Neuronal stem cell (in vitro differentiated cells): ENCODE measurements around the gene HNRNPU.

Experiments used
- DNase-seq: peaks from one replicate; pipeline ENCODE4 v3.0.0-alpha.2; 2013; ENCODE audit warnings: low spot score
- H2AFZ ChIP-seq: one replicate; pipeline ENCODE4 v1.6.1; 2013; ENCODE audit warnings: mild to moderate bottlenecking, low read length, inconsistent platforms
- H2AK5ac ChIP-seq: 2 replicates; pipeline ENCODE4 v1.6.1; 2013; ENCODE audit warnings: low read depth, mild to moderate bottlenecking, inconsistent platforms, low read length, moderate library complexity, mixed read lengths
- H2BK120ac ChIP-seq: 2 replicates; pipeline ENCODE4 v1.6.1; 2013; ENCODE audit warnings: low read depth, mild to moderate bottlenecking, inconsistent platforms, low read length, moderate library complexity, mixed read lengths
- H2BK12ac ChIP-seq: one replicate; pipeline ENCODE4 v1.6.1; 2013; ENCODE audit warnings: low read length, inconsistent platforms
- H2BK15ac ChIP-seq: 2 replicates; pipeline ENCODE4 v1.6.1; 2013; ENCODE audit warnings: mild to moderate bottlenecking, low read length, inconsistent platforms, mixed read lengths
- H2BK5ac ChIP-seq: one replicate; pipeline ENCODE4 v1.6.1; 2013; ENCODE audit warnings: inconsistent platforms, mild to moderate bottlenecking, low read length, moderate library complexity
- H3K14ac ChIP-seq: one replicate; pipeline ENCODE4 v1.6.1; 2013; ENCODE audit warnings: low read length, inconsistent platforms
- H3K18ac ChIP-seq: 2 replicates; pipeline ENCODE4 v1.6.1; 2013; ENCODE audit warnings: low read length, inconsistent platforms
- H3K23ac ChIP-seq: 2 replicates; pipeline ENCODE4 v1.6.1; 2013; ENCODE audit warnings: low read depth, mild to moderate bottlenecking, mixed read lengths, low read length, inconsistent platforms; ENCODE audit not compliant: poor library complexity
- H3K27ac ChIP-seq: replicated peaks from 3 replicates; pipeline ENCODE4 v1.5.1; 2013; ENCODE audit warnings: low read length, inconsistent platforms
- H3K27me3 ChIP-seq, 3 experiments: 2 replicates each; pipeline ENCODE4 v1.6.1; 2013; ENCODE audit warnings: low read length in 3 of 3, mild to moderate bottlenecking in 2 of 3, inconsistent platforms in 1 of 3, low read depth in 1 of 3, mixed read lengths in 1 of 3, moderate library complexity in 1 of 3; ENCODE audit not compliant: control insufficient read depth in 3 of 3, insufficient read depth in 3 of 3
- H3K36me3 ChIP-seq, 2 donors: replicated peaks in 1 of 2; 2 replicates each; pipeline ENCODE4 v1.6.1; 2013; ENCODE audit warnings: low read length in 2 of 2; ENCODE audit not compliant: control insufficient read depth in 2 of 2, insufficient read depth in 2 of 2
- H3K4ac ChIP-seq: 2 replicates; pipeline ENCODE4 v1.6.1; 2013; ENCODE audit warnings: inconsistent platforms, mild to moderate bottlenecking, low read length, moderate library complexity
- H3K4me1 ChIP-seq, 2 donors: 1 replicate in 1 of 2; 2 replicates in 1 of 2; pipeline ENCODE4 v1.6.1; 2013; ENCODE audit warnings: low read length in 2 of 2, low read depth in 1 of 2; ENCODE audit not compliant: control insufficient read depth in 2 of 2, insufficient read depth in 1 of 2
- H3K4me2 ChIP-seq: one replicate; pipeline ENCODE4 v1.6.1; 2013; ENCODE audit warnings: mild to moderate bottlenecking, low read length, inconsistent platforms; ENCODE audit not compliant: insufficient read depth, poor library complexity, severe bottlenecking
- H3K4me3 ChIP-seq, 2 donors: 2 replicates each; pipeline ENCODE4 v1.5.1; 2013; ENCODE audit warnings: low read length in 2 of 2, mild to moderate bottlenecking in 2 of 2, inconsistent platforms in 1 of 2, moderate library complexity in 1 of 2
- H3K79me1 ChIP-seq: one replicate; pipeline ENCODE4 v1.6.1; 2013; ENCODE audit warnings: low read depth, mild to moderate bottlenecking, inconsistent platforms, low read length, moderate library complexity
- H3K9ac ChIP-seq: one replicate; pipeline ENCODE4 v1.6.1; 2013; ENCODE audit warnings: mild to moderate bottlenecking, low read depth, low read length, inconsistent platforms; ENCODE audit not compliant: poor library complexity
- H3K9me3 ChIP-seq, 2 donors: replicated peaks in 1 of 2; 2 replicates each; pipeline versions ENCODE3 to v1.6.1; 2013; ENCODE audit warnings: low read length in 2 of 2, mild to moderate bottlenecking in 2 of 2, inconsistent platforms in 1 of 2, low read depth in 1 of 2, mixed read lengths in 1 of 2, moderate library complexity in 1 of 2; ENCODE audit not compliant: control insufficient read depth in 2 of 2, insufficient read depth in 1 of 2
- H4K8ac ChIP-seq: one replicate; pipeline ENCODE4 v1.6.1; 2013; ENCODE audit warnings: low read depth, mild to moderate bottlenecking, inconsistent platforms, low read length, moderate library complexity
- H4K91ac ChIP-seq: one replicate; pipeline ENCODE4 v1.6.1; 2013; ENCODE audit warnings: low read length, low read depth, mild to moderate bottlenecking, inconsistent platforms; ENCODE audit not compliant: poor library complexity
- whole genome bisulfite sequencing, 2 donors: extraction: QIAGEN DNeasy Blood & Tissue Kit; methylation state at CpG; one replicate each; pipeline ENCODE4 v1.1.7; 2013; ENCODE audit warnings: missing lambda C conversion rate in 2 of 2, mixed read lengths in 1 of 2; ENCODE audit not compliant: insufficient read length in 2 of 2, insufficient replicate concordance in 1 of 2; ENCODE audit errors: extremely low coverage in 2 of 2; 5-methylcytosine and 5-hydroxymethylcytosine counted together

The HNRNPU gene

GRCh38 chr1:244807138-244807537 lies 57.2 kb downstream of the HNRNPU start:
- Histone ChIP-seq H3K27ac (no peak overlapping the region), H3K14ac (no peak overlapping the region), H2BK5ac (no peak overlapping the region), H2BK120ac (no peak overlapping the region), H3K18ac (no peak overlapping the region), H3K36me3 (no peaks in the 10 kb centered on the region), H3K4me1 (no peaks in the 10 kb centered on the region), H3K79me1 (no peaks in the 10 kb centered on the region), H2AK5ac (no peak overlapping the region), H3K4ac (no peak overlapping the region), H3K4me3 (no peak overlapping the region), H3K4me2 (no peak overlapping the region), H3K27me3 (no peaks in the 10 kb centered on the region), H2AFZ (no peak overlapping the region), H2BK12ac (no peak overlapping the region), H2BK15ac (no peak overlapping the region), H3K9ac (no peak overlapping the region), H3K9me3 (no peaks in the 10 kb centered on the region), H4K8ac (no peak overlapping the region), H3K23ac (no peak overlapping the region), H4K91ac (no peak overlapping the region)
- no peak for DNase-seq

- no peaks in the 10 kb centered on the region for H3K4me1 ChIP-seq
- WGBS, 2 donors, result no CpG with 5 or more reads among the region's 8 CpGs
- H3K36me3 ChIP-seq, result no peaks in the 10 kb centered on the region
- H3K27ac ChIP-seq, result no peak overlapping the region
- no peak for DNase-seq
- no peak overlapping the region for H3K4me3 ChIP-seq
- no peak overlapping the region for H3K4me2 ChIP-seq
- no peaks in the 10 kb centered on the region for H3K27me3 ChIP-seq
- H3K14ac ChIP-seq, result no peak overlapping the region
- H2AFZ ChIP-seq, result no peak overlapping the region
- no peak overlapping the region for H3K4ac ChIP-seq
- H4K8ac ChIP-seq, result no peak overlapping the region
- no peak overlapping the region for H2AK5ac ChIP-seq
- H3K9ac ChIP-seq, result no peak overlapping the region
- H3K79me1 ChIP-seq, result no peaks in the 10 kb centered on the region
- H2BK15ac ChIP-seq, result no peak overlapping the region
- no peak overlapping the region for H2BK12ac ChIP-seq
- H2BK5ac ChIP-seq, result no peak overlapping the region
- H3K9me3 ChIP-seq, result no peaks in the 10 kb centered on the region
- no peak overlapping the region for H4K91ac ChIP-seq
- no peak overlapping the region for H2BK120ac ChIP-seq
- no peak overlapping the region for H3K18ac ChIP-seq
- H3K23ac ChIP-seq, result no peak overlapping the region
Observed at GRCh38 chr1:244804841-244805240, 59.5 kb downstream of the HNRNPU start.

DNA sequence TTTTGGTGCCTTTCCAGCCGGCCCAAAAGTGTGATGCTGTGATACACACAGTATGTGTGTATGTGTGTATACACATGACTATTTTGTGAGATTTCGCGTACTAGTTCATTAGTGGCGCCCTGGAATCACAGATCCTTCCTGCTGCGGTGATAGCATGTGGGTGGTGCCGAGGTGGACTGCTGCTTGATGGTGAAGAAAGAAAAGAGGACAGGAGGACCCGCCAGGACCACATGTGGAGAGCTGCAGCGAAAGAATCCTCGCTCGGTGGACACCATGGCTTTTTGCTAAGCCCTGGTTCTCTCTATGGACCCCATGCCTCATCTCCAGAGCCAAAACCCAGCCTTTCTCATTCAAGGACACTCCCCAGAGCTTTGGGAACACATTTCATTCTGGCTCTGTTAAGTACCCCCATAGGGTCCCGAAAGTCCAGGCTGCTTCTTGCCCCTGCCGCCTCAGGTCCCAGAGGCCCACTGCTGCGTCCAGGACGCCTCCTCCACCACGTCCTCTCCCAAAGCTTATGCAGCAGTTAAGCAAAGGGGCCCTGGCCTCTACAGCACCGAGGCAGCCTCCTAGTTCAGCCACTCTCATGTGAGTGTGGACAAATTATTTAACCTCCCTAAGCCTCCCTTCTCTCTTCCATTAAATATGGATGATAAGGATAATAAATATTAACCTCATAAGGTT lies 61.6 kb downstream of the HNRNPU start:
- Histone ChIP-seq H2BK120ac (no peak overlapping the region), H2AFZ (peak overlapping the region; percentile 35), H3K4me2 (no peak overlapping the region), H4K91ac (no peak overlapping the region), H3K4me3 (no peak overlapping the region), H3K18ac (peak overlapping the region; percentile 42), H2BK12ac (no peak overlapping the region), H2BK5ac (no peak overlapping the region), H3K27me3 (no peaks in the 10 kb centered on the region), H3K9ac (no peak overlapping the region), H3K36me3 (no peaks in the 10 kb centered on the region), H3K27ac (no peak overlapping the region), H3K23ac (no peak overlapping the region), H3K4me1 (no peaks in the 10 kb centered on the region), H3K4ac (no peak overlapping the region), H2BK15ac (no peak overlapping the region), H3K9me3 (no peaks in the 10 kb centered on the region), H3K14ac (no peak overlapping the region), H2AK5ac (no peak overlapping the region), H4K8ac (no peak overlapping the region), H3K79me1 (no peaks in the 10 kb centered on the region)
- no CpG with 5 or more reads among the region's 16 CpGs for WGBS, 2 donors
- no peak for DNase-seq

- DNase-seq, result no peak
- no peak overlapping the region for H2BK15ac ChIP-seq
- no peak overlapping the region for H3K27ac ChIP-seq
- H3K4me3 ChIP-seq, result no peak overlapping the region
- WGBS, 2 donors, result no CpG with 5 or more reads among the region's 14 CpGs
- H3K27me3 ChIP-seq, result no peaks in the 10 kb centered on the region
- H3K4me1 ChIP-seq, result no peaks in the 10 kb centered on the region
- no peak overlapping the region for H4K91ac ChIP-seq
- H2BK5ac ChIP-seq, result no peak overlapping the region
- no peak overlapping the region for H3K14ac ChIP-seq
- peak overlapping the region; percentile 35 for H3K18ac ChIP-seq
- H3K36me3 ChIP-seq, result no peaks in the 10 kb centered on the region
- no peak overlapping the region for H4K8ac ChIP-seq
- H2AFZ ChIP-seq, result no peak overlapping the region
- H3K9ac ChIP-seq, result no peak overlapping the region
- no peak overlapping the region for H3K4me2 ChIP-seq
- no peak overlapping the region for H2BK120ac ChIP-seq
- no peak overlapping the region for H3K23ac ChIP-seq
- no peak overlapping the region for H2AK5ac ChIP-seq
- no peaks in the 10 kb centered on the region for H3K9me3 ChIP-seq
- no peak overlapping the region for H3K4ac ChIP-seq
- no peaks in the 10 kb centered on the region for H3K79me1 ChIP-seq
- no peak overlapping the region for H2BK12ac ChIP-seq
Observed at GRCh38 chr1:244802041-244802440, 62.3 kb downstream of the HNRNPU start.
